GM21447 (cell line): Measurements from ENCODE around the gene THY1.
"Not testable (repeated sequence)": the region's sequence is repeated elsewhere in the genome, so short reads cannot be mapped to it uniquely, and the experiment has no call there.

ENCODE experiments used
- ATAC-seq: cut with Tn5 transposase; IDR thresholded peaks from one replicate; pipeline ENCODE4 v1.9.1; 2021; ENCODE audit not compliant: unreplicated experiment

THY1 gene

DNA sequence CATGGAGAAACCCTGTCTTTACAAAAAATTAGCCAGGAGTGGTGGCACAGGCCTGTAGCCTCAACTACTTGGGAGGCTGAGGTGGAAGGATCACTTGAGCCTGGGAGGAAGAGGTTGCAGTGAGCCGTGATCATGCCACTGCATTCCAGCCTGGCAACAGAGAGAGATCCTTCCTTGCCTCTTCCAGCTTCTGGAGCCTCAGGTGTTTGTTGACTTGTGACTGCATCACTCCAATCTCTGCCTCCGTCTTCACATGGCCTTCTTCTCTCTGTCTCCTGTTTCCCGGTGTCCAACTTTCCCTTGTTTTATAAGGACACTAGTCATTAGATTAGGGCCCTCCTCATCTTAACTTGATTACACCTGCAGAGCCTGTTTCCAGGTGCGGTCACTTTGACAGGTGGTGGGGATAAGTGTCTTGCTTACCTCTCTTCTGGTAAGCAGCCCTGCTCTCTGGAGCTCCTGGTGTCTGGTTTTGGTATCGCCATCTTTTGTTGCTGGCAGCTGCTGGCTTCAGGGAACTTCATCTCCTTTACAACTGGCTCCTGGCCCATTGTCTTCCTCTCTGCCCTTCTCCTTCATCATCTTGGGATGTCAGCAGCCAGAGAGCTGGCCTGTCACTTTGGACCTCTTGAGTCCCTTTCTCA, 33.2 kb downstream of the THY1 start:
- ATAC-seq: no peak

DNA sequence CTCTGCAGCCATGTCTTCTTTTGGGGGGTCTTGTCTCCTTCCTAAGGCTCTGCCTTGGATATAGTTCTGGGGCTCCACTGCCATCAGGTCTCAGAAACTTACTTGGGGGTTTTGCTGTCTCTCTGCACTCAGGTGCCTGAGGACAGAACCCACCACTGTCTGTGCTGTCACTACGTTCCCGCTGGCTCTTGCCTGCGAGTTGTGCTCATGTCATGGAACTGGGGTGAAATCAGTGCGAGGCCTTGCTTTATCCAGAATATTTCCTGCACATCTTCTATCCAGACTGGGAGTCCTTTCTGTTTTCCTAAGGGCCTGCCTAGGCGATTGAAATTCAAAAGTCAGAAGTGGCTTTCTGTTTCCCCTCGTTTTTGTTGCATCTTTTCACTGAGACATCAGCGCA, 34.9 kb downstream of the THY1 start:
- ATAC-seq: no peak

DNA sequence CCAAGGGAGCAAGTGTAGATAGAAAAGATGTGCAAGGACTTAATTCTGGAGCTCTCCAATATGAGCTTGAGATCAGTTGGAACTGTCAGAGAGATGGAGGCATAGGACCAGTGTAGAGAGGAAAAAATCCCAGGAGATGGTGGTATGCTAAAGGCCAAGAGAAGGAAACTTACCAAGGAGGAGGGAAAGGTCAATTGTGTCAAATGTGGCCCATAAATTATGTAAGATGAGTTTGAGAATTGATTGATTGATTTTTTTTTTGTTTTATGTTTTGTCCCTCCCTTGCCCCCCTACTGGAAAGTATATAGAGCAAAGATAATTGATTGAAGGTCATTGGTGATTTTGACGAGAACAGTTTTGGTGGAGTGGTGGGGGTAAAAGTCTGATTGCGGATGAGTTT, 38.6 kb downstream of the THY1 start:
- ATAC-seq: no peak

- ATAC-seq: not testable (repeated sequence)
Observed at GRCh38 chr11:119382513-119382912, 40.5 kb downstream of the THY1 start.

GRCh38 chr11:119382101-119382500, 40.9 kb downstream of the THY1 start:
- ATAC-seq: no peak

DNA sequence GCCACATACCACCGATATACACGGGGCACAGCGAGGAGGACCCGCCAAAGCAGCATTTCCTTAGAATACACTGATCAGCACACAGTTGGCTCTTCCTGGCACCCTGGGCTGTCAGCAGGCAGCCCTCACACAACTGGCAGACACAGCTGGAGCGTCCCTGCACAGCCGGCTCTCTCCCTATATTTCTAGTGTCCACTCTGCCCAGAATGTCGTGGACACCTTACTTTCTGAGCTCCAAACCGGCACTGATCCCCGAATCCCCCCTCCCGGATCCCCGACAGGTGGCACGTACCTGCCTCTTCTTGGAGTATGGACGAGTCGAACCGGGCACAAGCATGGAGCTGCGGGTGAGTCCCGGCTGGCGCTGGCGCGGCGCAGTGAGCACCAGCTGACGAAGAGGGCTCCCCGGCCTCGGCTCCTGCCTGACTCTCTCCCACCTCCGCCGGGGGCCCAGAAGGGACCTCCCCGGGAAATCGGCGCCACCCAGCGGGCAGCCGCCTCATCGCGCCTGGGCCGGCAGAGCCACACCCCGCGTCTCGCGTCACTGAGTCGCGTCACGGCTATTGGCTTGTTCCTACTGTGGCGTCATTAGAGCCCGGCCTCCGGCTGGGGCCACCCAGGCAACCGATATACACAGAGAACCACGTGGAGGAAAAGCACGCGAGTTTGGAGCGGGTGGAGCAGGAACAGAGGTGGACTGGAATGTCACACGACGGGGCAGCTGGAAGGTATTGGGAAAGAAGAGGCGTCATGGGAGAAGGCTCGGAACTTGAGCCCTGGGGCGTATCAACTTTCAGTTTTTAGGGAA, 41.6 kb downstream of the THY1 start, which contains the start of gene USP2:
Gene USP2 (minus strand): TSS at position 510 of the 808 bp plus-strand sequence. CDS start 8,210 bp downstream, outside the sequence.
- peak; percentile 98 for ATAC-seq

DNA sequence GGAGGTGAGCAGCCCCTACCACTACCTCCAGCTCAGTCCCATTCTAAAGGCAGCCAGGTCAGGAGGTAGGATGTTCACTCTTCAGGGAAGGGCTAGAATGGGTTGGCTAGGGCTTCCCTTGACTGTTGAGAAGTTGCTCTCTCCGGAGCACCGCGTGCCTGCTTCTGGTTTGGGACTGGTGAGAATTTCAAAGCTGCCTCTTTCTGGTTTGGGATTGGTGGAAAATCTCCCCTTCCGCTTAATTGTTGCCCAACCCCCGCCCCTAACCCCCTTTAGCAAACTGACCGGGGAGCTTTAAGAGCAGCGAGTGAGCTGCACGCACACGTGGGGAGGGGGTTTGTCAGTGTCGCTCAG, 42.2 kb downstream of the THY1 start:
- no peak for ATAC-seq

DNA sequence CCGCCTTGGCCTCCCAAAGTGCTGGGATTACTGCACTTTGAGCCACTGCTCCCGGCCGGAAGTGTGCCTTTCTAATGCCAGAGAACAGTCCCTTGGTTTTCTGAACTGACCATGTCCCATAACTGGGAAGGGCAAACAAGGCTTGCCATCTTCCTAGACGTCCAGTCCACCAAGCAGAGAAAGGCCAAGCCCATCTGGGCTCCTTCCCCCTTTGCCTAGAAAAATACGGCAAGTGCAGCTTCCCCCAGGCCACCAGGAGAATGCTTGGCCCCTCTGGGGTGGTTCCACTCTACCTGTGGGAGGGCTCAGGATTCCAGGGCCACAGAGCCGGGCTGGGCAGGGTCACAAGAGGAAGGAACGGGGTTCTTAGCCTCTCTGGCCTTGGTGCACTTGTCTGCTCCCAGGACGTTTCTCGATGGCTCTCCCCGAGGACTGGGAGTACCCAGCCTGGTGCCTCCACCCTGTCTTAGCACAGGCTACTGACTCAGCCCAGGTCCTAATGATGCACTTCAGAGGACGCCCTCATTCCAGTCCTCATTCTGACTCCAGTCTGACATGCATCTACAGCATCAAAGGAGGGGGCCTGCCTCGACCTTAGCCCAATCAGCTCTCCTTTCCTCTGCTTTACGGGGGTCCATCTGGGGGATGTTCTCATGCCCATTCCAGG, 42.7 kb downstream of the THY1 start:
- no peak for ATAC-seq

DNA sequence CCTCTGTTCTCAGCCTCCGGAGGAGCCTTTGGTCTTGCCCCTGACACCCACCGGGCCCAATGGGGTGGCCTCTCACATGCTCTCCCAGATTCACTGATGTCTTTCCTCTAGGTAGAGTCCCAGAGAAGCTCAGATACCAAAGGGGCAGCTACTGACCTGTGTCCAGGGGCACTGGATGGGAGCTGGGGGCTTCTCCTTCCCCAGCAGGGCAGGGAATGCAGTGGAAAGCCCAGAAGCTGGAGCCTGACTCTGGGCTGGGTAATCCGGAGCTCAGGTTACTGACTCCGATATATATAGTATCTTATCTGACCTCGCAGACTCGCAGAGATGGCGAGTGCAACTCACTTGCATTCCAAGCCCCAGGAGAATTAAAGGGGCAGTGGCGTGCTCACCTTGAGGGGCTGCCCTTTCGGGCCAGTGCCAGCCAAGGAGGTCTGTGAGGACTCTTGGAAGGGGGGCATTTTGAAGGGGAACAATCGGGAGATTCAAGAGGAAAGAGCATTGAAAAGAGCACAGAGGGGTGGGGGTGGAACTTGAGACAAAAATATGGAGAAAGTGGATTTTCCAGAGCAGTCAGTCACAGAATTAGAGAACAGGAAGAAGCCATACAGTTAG, 44.0 kb downstream of the THY1 start:
- no peak for ATAC-seq

- ATAC-seq: no peak
Observed at GRCh38 chr11:119377961-119378667, 44.9 kb downstream of the THY1 start.

GRCh38 chr11:119377112-119377901, 45.7 kb downstream of the THY1 start:
- no peak for ATAC-seq

- ATAC-seq: no peak
Observed at GRCh38 chr11:119376197-119376847, 46.6 kb downstream of the THY1 start.

GRCh38 chr11:119375337-119376196, 47.4 kb downstream of the THY1 start:
- no peak for ATAC-seq

- no peak for ATAC-seq
Observed at GRCh38 chr11:119374632-119375336, 48.2 kb downstream of the THY1 start.

GRCh38 chr11:119373921-119374631, 48.9 kb downstream of the THY1 start:
- ATAC-seq: no peak

GRCh38 chr11:119373059-119373920, 49.7 kb downstream of the THY1 start:
- no peak for ATAC-seq
